HG03520 (cell line): ENCODE results near the gene RASGRF2.

ENCODE experiments used
- ATAC-seq: cut with Tn5 transposase; IDR thresholded peaks from one replicate; pipeline ENCODE4 v1.9.1; 2021; ENCODE audit warnings: mild to moderate bottlenecking, moderate library complexity; ENCODE audit not compliant: unreplicated experiment

Gene RASGRF2

DNA sequence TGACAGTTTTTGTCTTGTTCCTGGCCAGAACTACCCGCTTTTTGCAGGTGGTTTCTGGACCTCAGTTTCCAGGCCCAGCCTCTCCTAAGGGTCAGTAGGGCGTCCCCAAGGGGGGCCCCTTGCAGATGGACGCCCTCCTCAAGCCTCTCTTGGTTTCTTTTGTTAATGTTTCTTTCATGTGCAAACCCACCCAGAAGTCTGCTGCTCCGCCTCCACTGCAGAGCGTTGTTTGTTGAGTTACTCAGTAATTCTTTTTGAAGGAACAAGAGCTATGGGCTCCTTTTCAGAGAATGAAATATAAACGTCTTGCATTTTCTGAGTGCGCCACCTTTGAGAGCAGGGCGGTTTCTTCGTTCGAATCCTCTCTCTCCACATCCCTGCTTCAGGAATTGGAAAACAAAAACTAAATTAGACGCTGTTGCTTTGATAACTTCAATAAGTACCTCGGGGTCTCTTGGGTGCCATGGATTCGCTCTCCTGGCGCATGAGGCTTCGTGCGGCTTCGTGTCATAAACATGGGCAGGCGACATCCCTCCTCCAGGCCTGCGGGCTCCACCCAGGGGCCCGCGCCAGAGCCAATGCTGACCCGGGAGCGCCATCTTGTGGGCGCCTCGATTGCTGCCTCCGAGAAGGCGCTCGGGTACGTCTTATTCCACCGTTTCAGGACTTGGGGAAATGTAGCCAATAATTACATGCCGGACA lies 234.6 kb downstream of the RASGRF2 start:
- ATAC-seq = peak; percentile 85

DNA sequence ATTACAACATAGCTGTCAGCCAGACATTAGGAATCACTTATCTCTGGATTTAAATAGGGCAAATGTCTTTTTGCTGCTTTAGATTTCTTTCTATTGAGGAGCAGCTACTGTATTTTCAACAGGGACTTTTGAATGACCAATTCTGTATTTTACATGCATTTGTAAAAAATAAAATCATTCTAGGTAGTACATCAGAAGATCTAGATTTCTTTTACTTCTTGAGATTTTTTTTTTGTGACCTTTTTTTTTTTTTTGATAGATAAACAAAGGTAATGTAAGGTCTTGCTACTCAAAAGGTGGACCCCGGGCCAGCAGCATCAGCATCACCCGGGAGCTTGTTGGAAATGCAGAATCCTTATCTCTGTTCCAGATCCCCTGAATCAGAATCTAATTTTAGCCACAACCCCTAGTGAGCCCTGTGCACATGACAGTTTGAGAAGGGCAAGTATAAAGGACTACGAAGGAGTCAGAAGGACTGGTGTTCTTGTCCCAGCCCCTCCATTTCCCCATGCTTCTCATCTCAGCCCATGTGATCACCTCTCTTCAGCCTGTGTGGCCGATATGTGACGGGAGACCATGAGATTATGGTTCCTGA lies 235.3 kb downstream of the RASGRF2 start:
- no peak for ATAC-seq

DNA sequence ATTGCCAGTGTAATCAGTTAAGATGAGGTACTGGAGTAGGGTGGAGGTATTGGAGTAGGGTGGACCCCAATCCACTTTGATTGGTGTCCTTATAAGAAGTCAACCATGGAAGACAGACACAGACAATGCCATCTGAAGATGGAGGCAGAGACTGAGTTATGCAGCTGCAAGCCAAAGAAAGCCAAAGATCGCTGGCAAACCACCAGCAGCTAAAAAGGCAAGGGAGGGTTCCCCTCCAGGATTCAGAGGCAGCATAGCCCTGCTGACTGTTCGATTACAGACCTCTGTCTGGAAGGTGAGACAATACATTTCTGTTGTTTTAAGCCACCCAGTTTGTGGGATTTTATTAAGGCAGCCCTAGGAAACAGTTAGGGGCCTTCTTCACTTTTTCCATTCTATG lies 242.5 kb downstream of the RASGRF2 start:
- ATAC-seq = no peak

DNA sequence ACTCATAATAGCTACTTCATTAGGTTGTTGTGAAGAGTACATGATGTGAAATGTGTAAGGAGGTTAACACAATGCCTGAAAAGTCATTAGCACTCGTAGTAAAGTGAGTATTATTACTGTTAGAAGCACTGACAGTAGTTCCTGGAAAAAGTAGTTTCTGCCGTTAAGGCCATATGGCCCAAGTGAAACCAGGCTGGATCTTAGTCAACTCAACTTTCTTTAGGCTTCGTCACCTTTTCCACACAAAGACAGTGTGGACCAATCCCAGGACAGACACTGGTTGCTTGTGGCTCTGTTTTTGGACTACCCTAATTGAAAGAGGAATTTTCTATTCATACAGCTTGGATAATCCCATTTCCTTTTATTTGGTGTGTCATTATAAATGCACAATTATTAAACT lies 243.6 kb downstream of the RASGRF2 start:
- no peak for ATAC-seq

DNA sequence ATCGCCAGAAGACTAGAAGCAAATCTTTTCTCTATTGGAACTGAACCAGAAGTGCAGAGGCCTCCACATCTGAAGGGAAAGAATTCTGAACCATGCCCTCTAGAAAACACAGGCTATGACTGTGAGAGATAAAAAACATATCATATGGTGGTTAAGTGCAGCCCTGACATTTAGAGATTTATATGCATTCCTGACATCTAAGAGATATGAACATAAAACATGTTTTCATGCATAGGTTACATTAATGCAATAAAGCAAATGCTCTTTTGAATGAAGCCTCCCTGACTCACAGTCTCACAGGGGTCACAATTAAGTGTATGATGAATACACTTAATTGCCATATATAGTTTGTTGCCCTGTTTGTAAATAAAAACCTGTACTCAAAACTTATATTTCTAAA lies 244.0 kb downstream of the RASGRF2 start:
- ATAC-seq = no peak

DNA sequence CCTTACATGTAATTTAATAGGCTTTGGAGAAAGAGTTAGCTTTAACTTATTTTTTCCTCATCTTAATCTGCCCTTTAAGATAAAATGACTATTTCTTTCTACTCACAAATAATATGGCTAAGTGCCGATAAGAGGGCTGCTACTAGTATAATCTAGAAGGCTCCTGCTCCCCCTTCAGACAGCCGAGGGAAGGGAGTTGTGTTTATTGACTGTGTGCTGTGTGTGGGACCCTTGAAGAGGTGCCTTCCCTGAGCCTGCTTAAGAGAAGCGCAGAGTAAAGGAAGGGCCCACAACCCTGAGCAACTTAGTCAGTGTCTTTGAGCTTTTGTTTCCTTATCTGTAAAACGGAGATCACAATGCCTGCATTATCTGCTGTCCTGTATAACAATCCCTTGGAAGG lies 244.9 kb downstream of the RASGRF2 start:
- ATAC-seq = no peak

DNA sequence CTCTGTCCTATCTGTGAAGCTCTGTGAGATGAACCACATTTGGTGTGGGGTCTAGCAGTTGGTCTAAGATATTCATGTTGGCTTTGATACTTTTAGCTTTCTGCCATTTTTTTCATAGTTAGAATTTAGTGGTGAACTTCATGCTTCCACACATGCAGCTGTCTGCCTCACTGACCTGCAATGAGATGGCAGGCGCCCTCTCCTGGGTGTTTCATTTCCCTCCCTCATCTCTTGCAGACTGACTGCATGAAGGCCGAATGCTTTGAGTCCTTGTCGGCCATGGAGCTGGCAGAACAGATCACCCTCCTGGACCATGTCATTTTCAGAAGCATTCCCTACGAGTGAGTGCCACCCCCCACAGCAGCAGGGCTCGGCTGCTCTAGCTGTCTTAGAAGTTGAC lies 246.8 kb downstream of the RASGRF2 start:
- no peak for ATAC-seq

DNA sequence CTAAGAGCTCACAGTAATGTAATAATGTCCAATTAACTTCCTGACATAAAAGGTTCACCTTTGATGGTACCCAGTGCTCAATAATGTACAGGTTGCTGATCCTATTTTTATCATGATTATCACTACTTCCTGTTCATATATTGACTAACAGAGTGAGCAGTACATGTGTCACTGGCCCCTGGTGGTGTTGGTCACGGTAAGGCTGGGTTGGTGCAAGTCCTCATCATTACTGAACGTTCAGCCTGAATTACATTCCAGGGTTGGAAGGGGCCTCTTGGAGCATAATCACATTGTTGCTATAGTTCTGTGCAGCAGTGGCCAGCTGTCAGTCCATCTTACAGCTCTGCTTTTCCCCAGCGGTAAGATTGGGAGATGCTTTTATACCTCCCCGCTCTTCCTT lies 248.7 kb downstream of the RASGRF2 start:
- no peak for ATAC-seq

DNA sequence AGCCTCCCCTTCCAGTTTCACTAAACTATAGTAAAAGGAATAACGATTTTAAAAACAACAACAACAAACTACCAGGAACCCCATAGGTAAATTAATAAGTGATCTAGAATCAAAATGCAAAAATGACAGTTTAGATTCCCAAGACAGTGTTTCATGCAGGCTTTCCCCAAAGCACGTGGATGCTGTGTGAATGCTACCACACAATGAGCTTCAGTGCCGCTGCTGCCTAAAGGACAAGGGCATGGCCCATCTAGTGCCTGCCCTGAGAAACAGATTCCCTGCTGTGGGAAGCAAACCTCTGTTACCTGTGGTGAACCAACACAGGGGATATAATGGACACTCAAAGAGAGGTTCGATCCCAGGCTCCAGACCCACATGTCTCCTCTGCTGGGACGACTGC lies 249.2 kb downstream of the RASGRF2 start:
- no peak for ATAC-seq

DNA sequence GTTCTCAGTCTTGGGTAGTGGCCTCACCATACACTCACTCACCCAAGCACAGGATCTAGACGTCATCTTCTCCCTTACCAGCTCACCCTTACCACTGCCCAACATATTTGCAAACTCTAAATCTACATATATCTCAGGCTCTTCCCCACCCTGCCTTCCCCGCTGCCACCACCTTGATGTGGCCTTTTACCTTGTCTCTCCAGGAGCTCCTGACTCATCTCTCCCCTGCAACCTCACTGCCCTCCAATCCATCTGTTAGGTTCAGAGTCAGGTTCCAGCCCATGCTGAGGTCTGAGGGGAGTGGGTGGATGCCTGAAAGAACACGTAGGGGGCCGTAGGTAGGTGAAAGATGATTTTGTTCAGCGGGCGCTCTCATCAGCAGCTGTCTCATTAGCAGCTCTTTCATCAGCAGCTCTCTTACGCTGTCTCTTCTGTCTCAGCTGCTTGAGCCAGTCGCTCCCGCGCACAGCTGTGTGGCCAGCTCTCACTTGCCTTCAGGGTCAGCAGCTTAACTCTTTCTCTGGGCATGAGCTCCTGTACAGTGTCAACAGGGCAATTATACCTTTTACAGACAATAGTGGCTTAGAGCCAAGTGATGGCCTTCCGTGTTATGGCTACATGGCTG lies 249.8 kb downstream of the RASGRF2 start:
- ATAC-seq = no peak

DNA sequence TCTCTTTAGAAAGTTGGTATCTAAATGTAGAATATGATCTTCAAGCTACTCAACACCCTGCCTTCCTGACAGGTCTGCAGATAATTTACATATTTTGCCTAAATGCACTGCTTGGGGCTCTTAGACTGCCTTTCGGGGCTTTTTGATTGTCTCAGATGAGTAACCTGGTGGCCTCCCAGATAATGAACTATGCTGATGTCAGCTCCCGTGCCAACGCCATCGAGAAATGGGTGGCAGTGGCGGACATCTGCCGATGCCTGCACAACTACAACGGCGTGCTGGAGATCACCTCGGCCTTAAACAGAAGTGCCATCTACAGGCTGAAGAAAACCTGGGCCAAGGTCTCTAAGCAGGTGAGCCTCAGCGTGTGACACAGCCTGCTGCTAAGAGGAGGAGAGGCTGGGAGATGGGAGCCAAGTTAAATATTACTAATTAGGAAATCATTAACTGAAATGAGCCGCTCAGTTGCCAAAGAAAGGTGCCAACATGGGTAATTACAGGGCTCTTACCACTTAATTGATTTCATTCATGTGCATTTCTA lies 252.1 kb downstream of the RASGRF2 start:
- ATAC-seq = peak; percentile 45

DNA sequence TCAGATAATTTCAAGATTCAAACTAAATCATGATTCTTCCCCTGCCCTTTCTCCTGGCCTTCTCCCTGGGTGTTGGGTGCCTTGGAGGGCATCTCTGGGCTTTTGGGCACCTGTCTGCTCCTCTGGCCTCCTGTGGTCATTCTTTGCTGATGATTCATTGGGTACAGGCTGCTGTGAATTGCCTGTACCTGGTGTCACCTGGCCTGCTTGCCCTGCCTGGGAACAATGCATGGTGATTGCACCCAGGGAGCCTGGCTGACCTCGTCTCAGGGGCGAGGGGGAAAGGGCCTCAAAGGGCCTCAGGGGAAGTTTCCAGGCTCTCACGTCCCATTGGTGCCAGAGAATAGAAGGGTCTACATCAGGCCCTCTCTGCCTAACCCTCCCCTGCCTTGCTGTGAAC lies 252.9 kb downstream of the RASGRF2 start:
- ATAC-seq = no peak

DNA sequence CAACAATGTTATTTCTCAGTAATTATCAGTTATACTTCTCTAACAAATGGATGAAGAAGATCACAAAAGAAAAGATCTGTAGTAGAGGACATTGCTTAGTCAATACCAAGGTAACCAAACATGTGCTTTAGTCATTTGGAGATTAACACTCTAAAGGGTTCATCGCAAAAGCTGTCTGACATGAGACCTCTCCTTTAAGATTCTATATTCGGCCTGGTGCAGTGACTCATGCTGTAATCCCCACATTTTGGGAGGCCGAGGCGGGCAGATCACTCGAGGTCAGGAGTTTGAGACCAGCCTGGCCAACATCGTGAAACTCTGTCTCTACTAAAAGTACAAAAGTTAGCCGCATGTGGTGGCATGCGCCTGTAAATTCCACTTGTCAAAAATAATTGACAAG lies 254.7 kb downstream of the RASGRF2 start:
- ATAC-seq = no peak

DNA sequence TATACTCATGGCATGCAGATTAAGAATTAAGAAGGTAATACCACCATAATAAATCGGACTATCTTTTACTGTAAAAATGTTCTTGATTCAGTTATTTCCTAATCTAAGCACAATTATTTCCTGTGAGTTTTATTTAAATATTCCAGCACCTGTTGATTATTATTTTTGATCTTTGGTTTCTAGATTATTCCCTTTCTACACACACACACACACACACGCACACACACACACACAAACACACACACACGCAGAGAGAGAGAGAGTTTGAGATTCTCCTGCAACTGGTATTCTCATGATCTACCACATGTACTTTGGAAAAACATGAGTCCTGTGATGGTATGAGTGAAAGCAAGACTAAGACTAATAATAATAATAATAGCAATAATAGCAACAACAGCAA lies 256.0 kb downstream of the RASGRF2 start:
- no peak for ATAC-seq

DNA sequence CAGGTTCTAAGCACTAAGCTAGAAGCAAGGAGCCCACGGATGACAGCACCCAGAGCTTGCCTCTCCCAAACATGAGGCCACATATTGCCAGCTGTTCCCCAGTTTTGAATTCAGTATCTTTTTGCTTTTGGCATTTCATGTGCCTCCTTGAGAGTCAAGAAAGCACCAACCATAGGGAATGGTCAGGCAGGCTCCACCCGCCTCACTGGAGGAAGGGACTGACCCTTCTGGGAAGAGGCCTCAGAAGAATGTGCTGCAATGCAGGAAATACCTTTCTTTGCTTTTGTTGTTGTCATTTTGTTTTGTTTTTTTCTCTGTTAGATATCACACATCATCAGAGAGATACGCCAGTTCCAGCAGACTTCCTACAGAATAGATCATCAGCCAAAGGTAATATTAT lies 259.2 kb downstream of the RASGRF2 start:
- no peak for ATAC-seq

DNA sequence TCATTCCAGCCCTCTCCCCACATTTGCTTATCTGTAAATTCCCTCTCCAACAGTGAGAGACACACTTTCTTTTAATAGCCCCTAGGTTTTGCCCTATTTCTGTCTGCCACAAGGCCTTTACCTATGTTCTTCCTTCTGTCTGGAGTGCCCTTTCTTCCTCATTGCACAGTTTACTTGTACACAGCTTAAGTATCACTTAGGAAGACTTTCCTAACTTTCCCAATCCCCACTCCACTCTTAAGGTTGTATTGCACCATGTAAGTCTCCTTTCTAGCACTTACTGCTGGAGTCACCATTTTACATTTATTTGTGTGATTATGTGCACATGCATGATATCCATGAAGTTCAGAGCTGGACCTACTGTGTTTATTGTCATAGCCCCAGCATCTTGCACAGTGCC lies 262.1 kb downstream of the RASGRF2 start:
- ATAC-seq = no peak

DNA sequence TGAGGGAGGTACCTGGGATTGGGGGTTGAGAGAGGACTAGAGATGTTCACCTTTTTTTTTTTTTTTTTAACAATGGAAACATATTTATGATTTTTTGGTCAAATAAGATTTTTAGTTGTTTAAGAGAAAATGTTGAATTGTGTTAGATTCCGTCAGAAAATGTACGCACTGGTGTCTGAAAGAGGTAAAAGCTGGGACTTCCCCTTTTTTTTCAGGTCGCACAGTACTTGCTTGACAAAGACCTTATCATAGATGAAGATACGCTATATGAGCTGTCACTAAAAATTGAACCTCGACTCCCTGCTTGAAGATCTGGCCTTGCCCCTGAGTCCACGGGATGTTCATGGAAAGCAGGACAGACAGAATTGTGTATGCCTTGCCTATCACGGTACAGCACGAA lies 265.3 kb downstream of the RASGRF2 start:
- ATAC-seq = no peak

DNA sequence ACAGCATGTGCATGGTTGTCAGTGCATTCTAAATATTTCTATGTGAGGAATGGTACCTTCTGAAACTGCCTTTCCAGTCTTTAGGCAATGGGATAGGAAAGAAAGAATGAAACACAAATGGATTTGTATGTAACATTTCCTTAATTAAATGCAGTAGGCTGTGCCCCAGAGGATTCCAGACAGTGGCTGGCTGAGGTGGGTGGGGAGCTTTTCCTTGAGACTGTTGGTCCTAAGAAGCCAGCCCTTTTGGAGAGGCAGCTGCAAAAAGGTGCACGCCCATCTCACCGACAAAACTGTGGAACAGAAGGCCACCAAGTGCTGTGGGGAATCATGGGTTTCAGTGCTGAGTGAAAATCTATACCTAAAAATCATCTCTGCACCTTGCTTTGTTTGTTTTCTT lies 266.1 kb downstream of the RASGRF2 start:
- no peak for ATAC-seq

DNA sequence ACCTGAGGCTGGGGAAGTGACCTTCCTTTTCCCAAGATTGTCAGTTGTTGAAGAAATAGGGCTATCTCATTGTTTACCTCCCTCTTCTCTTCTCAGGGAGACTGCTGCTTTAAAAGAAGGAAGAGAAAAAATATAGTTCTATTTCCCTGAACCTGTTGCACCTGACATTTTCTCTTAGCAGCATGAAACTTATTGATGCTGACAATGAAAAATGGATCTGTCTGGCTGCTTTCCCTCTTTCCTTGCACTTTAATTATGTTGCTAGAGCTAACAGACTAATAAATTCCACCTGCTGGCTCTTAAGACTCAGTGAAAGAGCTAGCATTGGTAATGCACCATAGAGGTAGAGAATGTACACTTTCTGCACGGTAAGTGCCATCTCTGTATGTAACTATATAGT lies 266.8 kb downstream of the RASGRF2 start:
- no peak for ATAC-seq

DNA sequence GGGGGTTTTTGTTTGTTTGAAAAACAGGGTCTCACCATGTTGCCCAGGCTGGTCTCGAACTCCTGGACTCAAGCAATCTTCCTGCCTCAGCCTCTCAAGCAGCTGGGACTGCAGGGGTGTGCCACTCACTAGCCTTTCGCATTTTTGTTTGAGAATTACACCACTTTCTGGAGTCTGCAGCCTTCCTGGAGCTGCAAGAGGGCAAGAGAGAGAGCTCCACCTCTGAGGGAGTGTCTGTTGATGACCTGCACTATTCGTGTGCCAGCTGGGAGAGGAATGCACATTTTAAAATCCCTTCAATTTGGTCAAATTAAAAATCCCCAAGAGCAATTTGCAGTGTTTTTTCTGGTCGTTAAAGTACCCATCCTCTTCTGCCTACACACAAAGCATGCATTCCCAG lies 267.9 kb downstream of the RASGRF2 start:
- no peak for ATAC-seq

DNA sequence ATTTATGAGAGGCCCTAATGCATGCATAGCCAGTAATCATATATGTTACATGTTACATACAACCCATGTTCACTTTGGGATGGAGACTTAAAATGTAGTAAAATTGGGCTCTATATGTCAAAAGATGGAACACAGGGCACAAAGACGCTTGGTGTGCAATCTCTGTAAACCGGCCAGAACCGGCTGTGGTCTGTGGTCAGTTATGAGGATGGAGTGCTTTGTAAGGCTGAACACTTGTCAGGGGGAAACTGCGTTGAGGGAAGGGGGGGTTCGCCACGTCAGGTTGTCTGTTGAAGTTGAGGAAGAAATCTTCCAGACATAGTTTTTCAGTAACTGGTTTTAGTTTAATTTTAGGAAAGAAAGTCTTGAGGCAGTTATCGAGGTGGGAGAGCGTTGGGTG lies 270.3 kb downstream of the RASGRF2 start:
- ATAC-seq = no peak

DNA sequence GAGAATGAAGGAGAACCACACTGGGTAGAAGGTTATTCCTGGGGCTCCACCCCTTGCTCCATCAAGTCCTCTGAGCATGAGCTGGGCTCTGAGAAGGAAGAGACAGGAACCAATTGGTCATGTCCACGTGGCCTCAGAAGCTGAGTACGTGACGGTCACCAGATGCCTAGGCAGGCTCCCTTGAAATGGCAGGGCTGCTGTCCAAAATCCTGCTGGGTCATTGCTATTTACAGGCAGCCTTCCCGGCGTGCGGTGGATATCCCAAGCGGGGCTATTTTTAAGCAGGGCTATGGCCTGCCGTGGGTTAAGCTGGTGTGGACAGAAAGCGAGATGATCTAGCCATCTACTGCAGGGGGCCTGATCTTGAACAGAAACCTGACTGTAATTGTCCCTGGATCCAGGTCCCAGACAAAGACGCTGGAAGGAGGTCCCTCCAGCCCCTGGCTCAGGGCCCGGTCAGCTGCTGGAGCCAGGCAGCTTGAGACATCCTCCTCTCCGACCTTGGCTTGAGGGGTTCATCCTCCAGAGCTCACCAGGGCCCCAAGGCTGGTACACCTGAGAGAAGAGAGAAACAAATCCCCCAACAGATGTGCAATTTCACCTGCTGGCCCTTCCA lies 272.4 kb downstream of the RASGRF2 start:
- no peak for ATAC-seq
